GM12873 (cell line): ENCODE data around the gene CGN.

ENCODE experiments used
- TF ChIP-seq, protein P1 (sequence below): IDR thresholded peaks from 2 replicates; pipeline ENCODE4 v1.5.1; 2012; ENCODE audit warnings: low read depth, mild to moderate bottlenecking, moderate library complexity, low read length, control low read depth; ENCODE audit not compliant: insufficient read depth; ENCODE audit errors: missing control alignments

Gene CGN

GRCh38 chr1:151584780-151585179, 73.6 kb downstream of the CGN start:
- TF ChIP-seq, protein P1, sequence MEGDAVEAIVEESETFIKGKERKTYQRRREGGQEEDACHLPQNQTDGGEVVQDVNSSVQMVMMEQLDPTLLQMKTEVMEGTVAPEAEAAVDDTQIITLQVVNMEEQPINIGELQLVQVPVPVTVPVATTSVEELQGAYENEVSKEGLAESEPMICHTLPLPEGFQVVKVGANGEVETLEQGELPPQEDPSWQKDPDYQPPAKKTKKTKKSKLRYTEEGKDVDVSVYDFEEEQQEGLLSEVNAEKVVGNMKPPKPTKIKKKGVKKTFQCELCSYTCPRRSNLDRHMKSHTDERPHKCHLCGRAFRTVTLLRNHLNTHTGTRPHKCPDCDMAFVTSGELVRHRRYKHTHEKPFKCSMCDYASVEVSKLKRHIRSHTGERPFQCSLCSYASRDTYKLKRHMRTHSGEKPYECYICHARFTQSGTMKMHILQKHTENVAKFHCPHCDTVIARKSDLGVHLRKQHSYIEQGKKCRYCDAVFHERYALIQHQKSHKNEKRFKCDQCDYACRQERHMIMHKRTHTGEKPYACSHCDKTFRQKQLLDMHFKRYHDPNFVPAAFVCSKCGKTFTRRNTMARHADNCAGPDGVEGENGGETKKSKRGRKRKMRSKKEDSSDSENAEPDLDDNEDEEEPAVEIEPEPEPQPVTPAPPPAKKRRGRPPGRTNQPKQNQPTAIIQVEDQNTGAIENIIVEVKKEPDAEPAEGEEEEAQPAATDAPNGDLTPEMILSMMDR = no peak

DNA sequence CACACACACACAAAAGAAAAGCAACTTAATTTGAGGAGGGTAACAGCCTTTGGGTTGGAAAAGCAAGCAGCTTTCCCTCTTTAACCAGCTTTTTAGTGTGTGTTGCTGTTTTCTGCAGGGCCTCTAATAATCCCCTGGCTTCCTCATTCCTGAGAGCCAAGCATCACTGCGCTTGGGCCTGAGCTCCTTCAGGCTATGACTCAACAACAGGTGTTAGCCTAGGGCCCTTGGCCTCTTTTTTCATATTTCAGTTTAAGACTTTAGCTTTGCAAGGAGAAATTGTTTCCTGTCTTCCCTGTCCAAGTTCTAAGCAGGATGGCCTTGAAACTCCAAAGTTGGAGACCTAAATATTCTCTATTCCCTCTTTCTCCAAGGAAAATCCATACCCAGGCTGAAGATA, 74.4 kb downstream of the CGN start:
- TF ChIP-seq, protein P1 = no peak
